HL-60 (cell line): ENCODE data around the gene RETREG3.
"Not testable (repeated sequence)": the region's sequence is repeated elsewhere in the genome, so short reads cannot be mapped to it uniquely, and the experiment has no call there.

Source experiments
- DNase-seq, 2 experiments: peaks; one replicate each; pipeline ENCODE4 v3.0.0-alpha.2; 2010 to 2020; ENCODE audit warnings: low read depth in 1 of 2, low spot score in 1 of 2
- H3K27ac ChIP-seq: fragments of 250-450 bp; sonication (Bioruptor Pico); replicated peaks from 2 replicates; pipeline ENCODE4 v1.5.1; 2020; ENCODE audit warnings: mild to moderate bottlenecking, moderate library complexity
- H3K27me3 ChIP-seq: fragments of 250-450 bp; sonication (Bioruptor Pico); 2 replicates; pipeline ENCODE4 v1.5.1; 2021; ENCODE audit warnings: mild to moderate bottlenecking, moderate library complexity; ENCODE audit not compliant: insufficient read depth, poor library complexity, severe bottlenecking
- H3K4me3 ChIP-seq: replicated peaks from 2 replicates; pipeline ENCODE4 v1.5.1; 2011; ENCODE audit warnings: mild to moderate bottlenecking, control low read depth, low read length; ENCODE audit not compliant: insufficient read depth
- GABPA ChIP-seq: IDR thresholded peaks from 2 replicates; pipeline ENCODE4 v1.6.1; 2012; ENCODE audit warnings: low read depth
- POLR2AphosphoS5 ChIP-seq: IDR thresholded peaks from 2 replicates; pipeline ENCODE4 v1.6.1; 2012; ENCODE audit warnings: low read depth
- REST ChIP-seq: IDR thresholded peaks from 2 replicates; pipeline ENCODE4 v1.6.1; 2012; ENCODE audit warnings: low read depth; ENCODE audit not compliant: insufficient replicate concordance
- SPI1 ChIP-seq: IDR thresholded peaks from 2 replicates; pipeline ENCODE4 v1.6.1; 2012; ENCODE audit warnings: low read depth, mild to moderate bottlenecking, borderline replicate concordance
- TF ChIP-seq, protein P1 (sequence below): IDR thresholded peaks from one replicate; pipeline ENCODE4 v1.5.1; 2011; ENCODE audit warnings: low read length, control low read depth, inconsistent platforms; ENCODE audit not compliant: insufficient read depth

RETREG3 gene

GRCh38 chr17:42639525-42640113, 30.4 kb upstream of the RETREG3 start:
- no peak overlapping the region for H3K4me3 ChIP-seq
- TF ChIP-seq SPI1: no peak
- TF ChIP-seq, protein P1, sequence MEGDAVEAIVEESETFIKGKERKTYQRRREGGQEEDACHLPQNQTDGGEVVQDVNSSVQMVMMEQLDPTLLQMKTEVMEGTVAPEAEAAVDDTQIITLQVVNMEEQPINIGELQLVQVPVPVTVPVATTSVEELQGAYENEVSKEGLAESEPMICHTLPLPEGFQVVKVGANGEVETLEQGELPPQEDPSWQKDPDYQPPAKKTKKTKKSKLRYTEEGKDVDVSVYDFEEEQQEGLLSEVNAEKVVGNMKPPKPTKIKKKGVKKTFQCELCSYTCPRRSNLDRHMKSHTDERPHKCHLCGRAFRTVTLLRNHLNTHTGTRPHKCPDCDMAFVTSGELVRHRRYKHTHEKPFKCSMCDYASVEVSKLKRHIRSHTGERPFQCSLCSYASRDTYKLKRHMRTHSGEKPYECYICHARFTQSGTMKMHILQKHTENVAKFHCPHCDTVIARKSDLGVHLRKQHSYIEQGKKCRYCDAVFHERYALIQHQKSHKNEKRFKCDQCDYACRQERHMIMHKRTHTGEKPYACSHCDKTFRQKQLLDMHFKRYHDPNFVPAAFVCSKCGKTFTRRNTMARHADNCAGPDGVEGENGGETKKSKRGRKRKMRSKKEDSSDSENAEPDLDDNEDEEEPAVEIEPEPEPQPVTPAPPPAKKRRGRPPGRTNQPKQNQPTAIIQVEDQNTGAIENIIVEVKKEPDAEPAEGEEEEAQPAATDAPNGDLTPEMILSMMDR: no peak
- TF ChIP-seq POLR2AphosphoS5: no peak
- TF ChIP-seq REST: no peak
- TF ChIP-seq GABPA: no peak
- no peak overlapping the region for H3K27ac ChIP-seq
- no peaks in the 10 kb centered on the region for H3K27me3 ChIP-seq
- peak in 1 of 2 experiments; percentile 29 for DNase-seq

GRCh38 chr17:42632949-42633444, 23.8 kb upstream of the RETREG3 start:
- Histone ChIP-seq H3K27ac (no peak overlapping the region), H3K4me3 (no peak overlapping the region), H3K27me3 (no peaks in the 10 kb centered on the region)
- TF ChIP-seq, protein P1: no peak
- TF ChIP-seq REST: no peak
- no peak for TF ChIP-seq SPI1
- TF ChIP-seq POLR2AphosphoS5: no peak
- DNase-seq: no peak

DNA sequence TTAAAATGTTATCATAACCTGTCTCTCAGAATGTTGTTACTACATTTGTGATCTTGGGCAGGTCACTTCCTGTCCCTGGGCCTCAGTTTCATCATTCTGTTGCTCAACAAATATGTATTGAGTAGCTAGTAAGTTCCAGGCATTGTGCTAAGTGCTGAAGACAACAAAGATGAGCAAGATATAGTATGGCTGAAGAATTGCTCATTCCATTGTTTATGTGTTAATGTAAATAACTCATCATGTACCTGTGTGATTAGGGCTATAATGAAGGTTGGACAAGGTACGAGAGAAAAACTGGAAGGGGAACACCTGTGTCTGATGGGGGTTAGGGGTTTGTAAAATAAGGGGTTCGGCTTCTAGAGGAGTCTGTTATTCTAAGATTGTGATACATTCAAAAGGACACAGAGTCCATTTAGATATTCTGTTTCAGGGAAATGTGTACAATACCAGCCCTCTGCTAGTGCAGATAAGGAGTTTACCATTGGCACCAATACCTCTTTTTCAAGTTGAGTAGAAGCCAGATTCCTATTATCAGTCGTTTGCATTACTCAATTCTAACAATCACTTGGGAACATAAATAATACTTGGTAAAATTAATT, 20.3 kb upstream of the RETREG3 start:
- Histone ChIP-seq H3K27me3 (no peaks in the 10 kb centered on the region), H3K27ac (peak overlapping the region; percentile 30; the same call in 1 of the 2 replicates), H3K4me3 (no peak overlapping the region)
- DNase-seq: peak; percentile 60 to 69
- no peak; the same call in 1 of the 2 replicates for TF ChIP-seq GABPA
- peak; percentile 3; the same call in 1 of the 2 replicates for TF ChIP-seq SPI1

GRCh38 chr17:42627032-42627764, 18.0 kb upstream of the RETREG3 start:
- not testable (repeated sequence) for H3K27ac ChIP-seq, H3K4me3 ChIP-seq, H3K27me3 ChIP-seq, DNase-seq
